NB4 (cell line): Measurements from ENCODE around the gene CRISP3.

Source experiments
- MYC ChIP-seq: IDR thresholded peaks from 2 replicates; pipeline ENCODE4 v1.6.1; 2011; ENCODE audit warnings: low read depth, low read length
- POLR2A ChIP-seq: IDR thresholded peaks from 2 replicates; pipeline ENCODE4 v1.6.1; 2011; ENCODE audit warnings: mild to moderate bottlenecking; ENCODE audit not compliant: insufficient read length; ENCODE audit errors: extremely low read depth
- TF ChIP-seq, protein P1 (sequence below): IDR thresholded peaks from one replicate; pipeline ENCODE4 v1.5.1; 2012; ENCODE audit warnings: low read depth, low read length
- TF ChIP-seq, protein P2 (sequence below): IDR thresholded peaks from 2 replicates; pipeline ENCODE4 v1.6.1; 2011; ENCODE audit warnings: low read depth, low read length

GRCh38 chr6:49720372-49720771, 23.8 kb downstream of the CRISP3 start:
- TF ChIP-seq POLR2A = no peak
- TF ChIP-seq, protein P1, sequence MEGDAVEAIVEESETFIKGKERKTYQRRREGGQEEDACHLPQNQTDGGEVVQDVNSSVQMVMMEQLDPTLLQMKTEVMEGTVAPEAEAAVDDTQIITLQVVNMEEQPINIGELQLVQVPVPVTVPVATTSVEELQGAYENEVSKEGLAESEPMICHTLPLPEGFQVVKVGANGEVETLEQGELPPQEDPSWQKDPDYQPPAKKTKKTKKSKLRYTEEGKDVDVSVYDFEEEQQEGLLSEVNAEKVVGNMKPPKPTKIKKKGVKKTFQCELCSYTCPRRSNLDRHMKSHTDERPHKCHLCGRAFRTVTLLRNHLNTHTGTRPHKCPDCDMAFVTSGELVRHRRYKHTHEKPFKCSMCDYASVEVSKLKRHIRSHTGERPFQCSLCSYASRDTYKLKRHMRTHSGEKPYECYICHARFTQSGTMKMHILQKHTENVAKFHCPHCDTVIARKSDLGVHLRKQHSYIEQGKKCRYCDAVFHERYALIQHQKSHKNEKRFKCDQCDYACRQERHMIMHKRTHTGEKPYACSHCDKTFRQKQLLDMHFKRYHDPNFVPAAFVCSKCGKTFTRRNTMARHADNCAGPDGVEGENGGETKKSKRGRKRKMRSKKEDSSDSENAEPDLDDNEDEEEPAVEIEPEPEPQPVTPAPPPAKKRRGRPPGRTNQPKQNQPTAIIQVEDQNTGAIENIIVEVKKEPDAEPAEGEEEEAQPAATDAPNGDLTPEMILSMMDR = no peak
- TF ChIP-seq, protein P2, sequence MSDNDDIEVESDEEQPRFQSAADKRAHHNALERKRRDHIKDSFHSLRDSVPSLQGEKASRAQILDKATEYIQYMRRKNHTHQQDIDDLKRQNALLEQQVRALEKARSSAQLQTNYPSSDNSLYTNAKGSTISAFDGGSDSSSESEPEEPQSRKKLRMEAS = no peak
- TF ChIP-seq MYC = no peak
